HG02885 (cell line): ENCODE results near the gene PDPR.
"Not testable (repeated sequence)": the region's sequence is repeated elsewhere in the genome, so short reads cannot be mapped to it uniquely, and the experiment has no call there.

ENCODE experiments used
- ATAC-seq: cut with Tn5 transposase; IDR thresholded peaks from one replicate; pipeline ENCODE4 v1.9.1; 2021; ENCODE audit warnings: mild to moderate bottlenecking; ENCODE audit not compliant: unreplicated experiment, poor library complexity

The PDPR gene

DNA sequence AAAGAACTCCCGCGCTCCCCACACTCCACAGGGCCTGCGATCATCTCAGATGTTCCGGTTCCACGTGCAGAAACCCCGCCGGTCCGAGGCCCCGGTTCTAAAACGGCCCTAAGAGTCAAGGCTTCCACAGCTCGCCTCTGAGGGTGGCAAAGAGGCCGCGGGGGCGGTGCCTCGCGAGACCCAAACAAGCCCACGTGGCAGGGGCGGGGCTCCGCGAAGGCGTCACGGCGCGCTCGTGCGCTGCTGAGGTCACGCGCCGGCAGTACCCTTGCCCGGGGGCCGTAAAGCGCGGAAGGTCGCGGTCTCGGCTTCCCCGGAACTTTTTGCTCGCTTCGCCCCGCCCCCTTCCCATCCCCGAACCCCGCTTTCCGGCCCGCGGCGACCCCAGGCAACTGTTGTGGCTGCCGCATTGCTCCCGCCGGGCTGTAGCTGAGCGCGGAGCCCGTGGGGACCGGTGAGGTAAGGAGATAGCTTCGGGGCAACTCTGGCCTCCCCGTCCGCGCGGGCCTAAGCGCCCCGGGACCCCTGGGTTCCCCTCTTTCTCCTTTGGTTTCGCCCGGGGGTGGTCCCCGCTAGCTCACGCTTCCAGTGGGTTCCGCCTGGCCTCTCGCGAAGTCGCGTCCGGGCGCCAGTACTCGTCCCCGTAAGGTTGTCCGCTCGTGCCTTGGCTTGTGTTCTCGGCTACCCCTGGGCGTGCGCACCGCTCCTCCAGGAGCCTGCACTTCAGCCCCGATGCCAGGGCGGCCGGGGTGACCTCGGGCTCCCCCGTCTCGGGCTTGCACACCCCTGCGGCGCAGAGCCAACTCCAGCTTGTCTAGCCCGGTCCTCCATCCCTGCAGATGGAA, at the start of gene PDPR:
Gene PDPR (plus strand): TSS at position 351 of the 845 bp plus-strand sequence. CDS start 6,161 bp downstream, outside the sequence.
- ATAC-seq: peak; percentile 94

DNA sequence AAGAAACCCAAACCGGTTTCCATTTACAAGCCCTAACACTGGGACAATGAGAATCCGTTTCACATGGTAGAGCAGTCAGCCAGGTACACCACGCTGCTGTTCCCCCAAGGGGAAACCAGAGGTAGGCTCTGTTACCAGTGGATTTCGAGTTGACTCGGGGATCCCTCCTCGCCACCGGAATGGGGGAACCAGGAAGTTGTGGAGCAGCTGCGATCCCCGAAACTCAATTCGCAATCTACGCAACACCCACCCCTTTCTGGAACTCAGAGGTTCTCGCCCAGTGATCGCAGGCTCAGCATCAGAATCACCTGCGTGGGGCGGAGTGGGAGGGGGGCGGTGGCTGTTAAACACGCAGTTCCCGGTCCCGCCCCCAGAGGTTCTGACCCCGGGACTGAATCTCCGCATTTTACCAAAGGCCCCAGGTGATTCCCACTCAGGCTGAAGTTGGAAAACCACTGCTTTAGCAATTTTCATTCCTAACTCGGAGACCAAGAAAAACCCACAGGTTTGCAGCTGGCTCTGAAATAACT, 49.2 kb upstream of the PDPR start:
- not testable (repeated sequence) for ATAC-seq

DNA sequence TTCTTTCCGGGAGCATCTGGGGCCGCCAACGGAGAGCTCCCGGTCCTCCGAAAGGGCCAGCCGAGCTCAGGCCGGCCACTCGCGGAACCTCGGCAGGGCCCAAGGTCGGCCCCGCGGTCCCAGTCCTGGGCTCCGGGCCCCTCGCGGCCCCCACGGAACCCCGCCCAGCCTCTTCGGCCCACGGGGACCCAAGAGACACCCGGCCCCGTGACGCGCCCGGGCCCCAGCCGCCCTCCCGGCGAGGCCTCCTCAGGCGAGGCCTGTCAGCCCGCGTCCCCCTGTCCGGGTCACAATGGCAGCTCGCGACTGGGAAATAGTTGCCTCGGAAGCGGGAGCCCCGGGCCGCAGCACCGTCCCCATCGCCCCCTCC, 48.8 kb upstream of the PDPR start:
- ATAC-seq: peak; percentile 22

DNA sequence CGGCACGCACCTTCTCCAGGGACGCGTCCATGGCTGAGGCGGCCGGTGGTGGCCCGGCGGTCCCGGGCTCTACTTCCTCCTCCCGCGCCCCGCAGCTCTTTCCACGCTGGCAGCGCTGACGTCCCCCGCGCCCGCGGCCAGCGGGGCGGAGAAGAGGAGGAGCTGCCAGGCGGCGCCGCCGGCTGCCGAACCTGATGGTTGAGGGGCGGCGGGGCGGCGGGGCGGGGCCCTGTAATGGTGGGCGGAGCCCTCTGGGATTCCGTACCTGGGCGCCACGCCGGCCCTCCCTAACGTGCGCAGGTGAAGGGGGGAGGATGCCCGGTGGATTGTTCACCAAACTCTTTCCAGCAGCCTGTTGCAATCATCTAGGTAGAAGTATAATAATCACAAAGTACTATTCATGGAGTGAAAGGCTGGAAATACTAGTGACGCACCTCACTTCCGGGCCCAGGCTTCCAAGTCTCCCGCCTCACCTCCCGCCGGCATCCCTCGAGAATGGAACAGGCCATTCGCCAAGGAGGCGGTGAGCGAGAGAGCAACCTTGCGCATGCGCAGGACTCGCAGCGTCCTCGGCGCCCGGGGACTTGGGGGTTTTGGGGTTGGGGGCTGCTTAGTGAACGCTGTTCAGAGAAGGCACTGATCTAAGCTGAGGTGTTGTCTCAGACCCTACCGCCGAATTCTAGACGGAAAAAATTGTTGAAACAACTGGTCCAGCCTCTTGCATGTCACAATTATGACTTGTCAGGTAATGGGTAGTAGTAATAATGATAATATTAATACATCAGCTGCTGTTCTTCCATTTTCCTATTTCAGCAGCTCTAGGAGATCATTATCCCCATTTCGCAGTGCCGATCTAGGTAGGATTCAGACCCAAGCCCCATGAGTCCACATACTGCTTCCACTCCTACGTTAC, 48.1 kb upstream of the PDPR start:
- ATAC-seq: peak; percentile 93

DNA sequence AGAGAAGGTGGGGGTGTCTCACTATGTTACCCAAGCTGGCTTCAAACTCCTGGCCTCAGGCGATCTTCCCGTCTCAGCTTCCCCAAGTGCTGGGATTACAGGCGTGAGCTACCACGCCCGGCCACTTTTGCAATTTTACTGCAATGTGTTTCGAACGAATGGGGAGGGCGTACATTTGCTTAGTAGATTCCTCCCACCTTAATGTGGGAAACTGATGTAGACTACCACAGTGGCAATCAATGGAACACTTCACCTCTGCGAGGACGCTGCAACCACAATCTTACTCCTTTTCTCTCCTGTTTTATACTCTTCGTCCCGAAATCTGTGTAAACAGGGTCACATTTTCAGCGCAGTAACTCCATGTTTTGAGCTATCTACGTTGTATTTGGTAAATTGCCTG, 47.4 kb upstream of the PDPR start:
- not testable (repeated sequence) for ATAC-seq

DNA sequence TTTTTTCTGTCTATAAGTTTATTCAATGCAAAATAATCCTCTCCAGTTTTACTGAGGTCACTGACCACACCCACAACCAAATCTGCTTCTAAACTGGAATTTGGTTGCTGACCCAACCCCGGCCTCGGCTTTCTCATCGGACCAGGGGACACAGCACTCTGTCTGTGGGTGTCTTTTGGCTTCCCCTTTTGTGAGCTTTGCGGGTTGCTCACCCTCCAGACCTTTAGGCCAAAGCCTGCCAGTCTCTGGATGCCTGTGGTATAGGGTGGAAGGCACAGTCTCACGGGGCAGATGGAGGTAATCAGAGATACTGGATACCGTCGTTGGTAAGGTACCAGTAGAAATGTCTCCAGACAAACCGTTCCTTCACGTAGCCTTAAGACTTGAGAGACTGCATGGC, 35.1 kb upstream of the PDPR start:
- not testable (repeated sequence) for ATAC-seq

DNA sequence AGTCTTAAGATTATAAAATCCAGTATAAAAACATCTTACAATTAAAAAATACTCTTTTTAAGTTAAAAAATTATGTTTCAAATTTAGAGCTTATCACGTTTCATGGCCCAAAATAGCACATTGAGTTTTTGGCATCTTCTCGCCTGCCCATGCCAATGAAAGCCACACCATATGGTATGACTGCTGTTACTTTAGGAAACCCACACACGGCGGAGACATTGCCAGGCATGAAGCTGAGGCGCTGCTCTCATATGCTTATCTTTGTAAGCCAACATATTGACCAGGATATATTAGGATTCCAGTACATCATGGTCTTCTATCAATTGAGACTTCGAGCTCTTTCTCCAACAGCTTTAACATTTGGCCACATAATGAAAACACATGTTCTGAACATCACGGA, 32.9 kb upstream of the PDPR start:
- not testable (repeated sequence) for ATAC-seq

DNA sequence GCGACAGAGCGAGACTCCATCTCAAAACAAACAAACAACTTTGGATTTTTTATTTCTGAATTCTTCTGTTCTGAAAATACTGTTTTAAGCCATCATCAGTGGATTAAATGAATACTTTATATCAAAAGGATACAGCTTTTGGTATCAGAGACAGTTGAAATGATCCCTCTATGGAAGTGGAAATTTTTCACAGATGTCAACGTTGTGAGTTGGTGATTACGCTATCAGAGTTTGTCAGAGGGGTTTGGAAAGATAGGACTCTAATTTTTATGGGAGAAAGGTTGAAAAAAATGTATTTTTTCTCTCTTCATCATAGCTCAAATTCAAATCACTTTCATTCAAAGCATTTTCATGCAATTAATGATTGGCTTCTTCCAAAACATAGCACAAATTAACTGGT, 30.2 kb upstream of the PDPR start:
- ATAC-seq: not testable (repeated sequence)

DNA sequence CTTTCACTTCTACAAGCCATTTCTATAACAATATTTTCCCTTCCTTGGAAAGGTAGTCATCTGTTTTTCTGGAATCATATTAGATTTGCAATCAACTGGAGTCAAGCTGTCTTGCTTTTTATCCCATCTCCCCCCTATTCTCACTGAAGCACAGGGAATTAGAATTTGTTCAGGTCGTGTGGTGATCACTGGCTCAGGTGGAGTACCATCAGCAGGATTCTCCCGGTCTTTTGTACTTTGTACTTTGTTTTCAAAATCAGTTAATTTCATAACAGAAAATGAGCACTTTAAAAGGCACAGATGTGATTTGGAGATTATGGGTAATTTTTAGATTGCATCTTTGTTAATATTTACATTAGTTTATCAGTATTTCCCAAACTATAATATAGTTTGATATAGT, 26.0 kb upstream of the PDPR start:
- ATAC-seq: not testable (repeated sequence)

DNA sequence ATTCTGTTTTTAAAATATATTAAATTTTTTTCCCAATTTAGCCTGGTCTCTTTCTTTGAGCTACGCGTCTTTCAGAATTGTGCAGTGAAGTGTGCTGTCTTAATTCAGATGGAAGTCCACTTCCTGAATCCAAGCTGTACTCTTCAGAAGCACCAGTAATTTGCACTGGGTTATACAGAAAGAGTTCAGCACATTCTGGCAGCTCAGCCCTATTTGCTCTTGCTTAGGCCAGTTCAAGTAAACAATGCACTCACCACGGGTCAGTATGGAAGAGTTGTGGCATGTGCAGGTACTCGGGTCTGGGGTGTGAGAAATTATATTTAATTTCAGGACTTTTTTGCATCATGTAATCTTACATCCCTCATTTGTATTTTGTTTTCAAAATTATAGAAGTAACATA, 25.3 kb upstream of the PDPR start:
- not testable (repeated sequence) for ATAC-seq

DNA sequence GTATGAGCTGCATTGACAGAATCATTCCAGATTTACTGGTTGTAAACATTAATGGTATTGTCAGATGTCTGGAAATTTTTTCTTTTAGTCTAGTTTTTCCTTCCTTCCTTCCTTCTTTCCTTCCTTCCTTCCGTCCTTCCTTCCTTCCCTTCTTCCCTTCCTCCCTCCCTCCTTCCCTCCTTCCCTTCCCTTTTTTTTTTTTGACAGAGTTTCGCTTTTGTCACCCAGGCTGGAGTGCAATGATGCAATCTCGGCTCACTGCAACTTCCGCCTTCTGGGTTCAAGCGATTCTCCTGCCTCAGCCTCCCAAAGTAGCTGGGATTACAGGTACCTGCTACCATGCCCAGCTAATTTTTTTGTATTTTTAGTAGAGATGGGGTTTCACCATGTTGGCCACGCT, 24.8 kb upstream of the PDPR start:
- ATAC-seq: not testable (repeated sequence)

DNA sequence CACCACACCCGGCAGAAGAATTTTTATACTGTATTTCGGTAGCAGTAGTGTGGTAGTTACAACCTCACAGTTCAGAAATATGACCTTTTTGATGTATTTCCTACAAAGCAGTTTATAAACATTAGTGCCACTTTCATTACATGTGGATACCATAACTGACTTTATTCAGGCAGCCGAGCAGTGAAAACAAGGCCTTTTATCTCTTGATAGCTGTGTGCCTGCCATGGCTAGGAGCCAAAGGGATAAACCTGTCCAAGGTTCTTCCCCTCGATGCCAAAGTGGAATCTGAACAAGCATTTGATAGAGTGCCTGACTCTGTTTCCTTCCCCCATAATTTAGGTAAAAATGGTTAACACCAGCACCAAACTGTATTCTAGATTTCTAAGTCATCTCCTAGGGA, 23.0 kb upstream of the PDPR start:
- ATAC-seq: not testable (repeated sequence)

DNA sequence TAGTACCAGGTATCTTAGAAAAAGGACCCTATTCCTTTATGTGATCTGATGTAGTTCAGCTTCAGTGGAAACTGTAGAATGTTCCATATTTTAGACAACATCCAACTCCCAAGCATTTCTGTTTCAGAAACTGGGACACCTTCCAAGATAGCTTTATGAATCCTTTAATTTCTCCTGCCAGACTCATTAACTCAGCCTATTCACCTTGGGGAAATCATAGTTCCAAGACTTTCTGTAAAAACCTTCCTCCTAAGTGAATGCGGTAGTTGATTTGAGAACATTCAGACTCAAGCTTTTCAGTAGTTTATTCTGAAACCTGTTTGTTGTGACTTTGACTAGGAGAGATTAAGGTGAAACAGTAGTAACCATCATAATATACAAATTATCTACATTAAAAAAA, 20.0 kb upstream of the PDPR start:
- ATAC-seq: not testable (repeated sequence)

DNA sequence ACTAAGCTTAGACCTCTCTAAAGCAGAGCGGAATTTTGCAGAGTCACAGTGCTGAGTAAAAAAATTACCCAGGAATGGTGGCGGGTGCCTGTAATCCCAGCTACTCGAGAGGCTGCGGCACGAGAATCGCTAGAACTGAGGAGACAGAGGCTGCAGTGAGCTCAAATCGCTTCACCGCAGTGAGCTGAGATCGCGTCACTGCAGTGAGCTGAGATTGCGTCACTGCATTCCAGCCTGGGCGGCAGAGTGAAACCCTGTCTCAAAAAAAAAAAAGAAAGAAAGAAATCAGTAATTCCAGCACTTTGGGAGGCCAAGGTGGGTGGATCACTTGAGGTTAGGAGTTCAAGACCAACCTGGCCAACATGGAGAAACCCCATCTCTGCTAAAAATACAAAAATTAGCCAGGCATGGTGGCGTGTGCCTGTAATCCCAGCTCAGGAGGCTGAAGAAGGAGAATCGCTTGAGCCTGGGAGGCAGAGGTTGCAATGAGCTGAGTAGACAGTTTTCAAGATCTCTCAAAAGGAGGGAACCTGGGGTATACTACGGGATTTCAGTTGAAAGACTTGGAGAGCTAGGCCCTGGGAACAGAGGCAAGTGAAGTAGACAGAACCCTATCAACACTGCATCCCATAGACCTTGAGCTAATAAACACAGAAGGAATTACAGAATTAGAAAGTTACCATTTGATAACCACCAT, 4.4 kb upstream of the PDPR start:
- ATAC-seq: not testable (repeated sequence)

DNA sequence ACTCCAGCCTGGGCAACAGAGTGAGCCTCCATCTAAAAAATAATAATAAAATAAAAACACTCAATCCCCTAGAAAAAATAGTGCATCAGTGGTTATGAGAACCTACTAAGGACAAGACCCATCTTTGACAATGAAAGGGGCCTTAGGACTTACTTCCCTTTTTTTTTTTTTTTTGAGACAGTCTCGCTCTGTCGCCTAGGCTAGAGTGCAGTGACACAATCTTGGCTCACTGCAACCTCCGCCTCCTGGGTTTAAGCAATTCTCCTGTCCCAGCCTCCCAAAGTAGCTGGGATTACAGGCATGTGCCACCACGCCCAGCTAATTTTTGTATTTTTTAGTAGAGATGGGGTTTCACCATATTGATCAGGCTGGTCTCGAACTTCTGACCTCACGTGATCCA, 2.0 kb upstream of the PDPR start:
- ATAC-seq: not testable (repeated sequence)

DNA sequence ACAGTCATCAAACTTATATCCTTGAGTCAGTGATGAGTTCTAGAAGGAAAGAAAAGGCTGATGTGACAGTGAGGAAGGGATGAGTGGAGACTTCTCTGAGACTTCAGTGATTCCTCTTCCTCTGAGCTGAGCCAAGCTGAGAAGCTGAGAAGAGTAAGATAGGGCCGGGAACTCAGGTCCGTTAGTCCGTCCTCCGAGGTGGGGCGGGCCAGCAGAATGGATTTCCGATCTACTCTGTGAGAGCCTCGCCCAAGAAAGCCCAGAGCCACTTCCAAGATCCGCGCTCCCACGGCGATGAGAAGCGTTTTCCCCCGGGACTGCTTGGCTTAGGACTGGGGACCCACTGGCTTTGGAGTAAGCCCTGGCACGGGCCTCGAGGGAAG, 542 bp upstream of the PDPR start:
- ATAC-seq: peak; percentile 8

DNA sequence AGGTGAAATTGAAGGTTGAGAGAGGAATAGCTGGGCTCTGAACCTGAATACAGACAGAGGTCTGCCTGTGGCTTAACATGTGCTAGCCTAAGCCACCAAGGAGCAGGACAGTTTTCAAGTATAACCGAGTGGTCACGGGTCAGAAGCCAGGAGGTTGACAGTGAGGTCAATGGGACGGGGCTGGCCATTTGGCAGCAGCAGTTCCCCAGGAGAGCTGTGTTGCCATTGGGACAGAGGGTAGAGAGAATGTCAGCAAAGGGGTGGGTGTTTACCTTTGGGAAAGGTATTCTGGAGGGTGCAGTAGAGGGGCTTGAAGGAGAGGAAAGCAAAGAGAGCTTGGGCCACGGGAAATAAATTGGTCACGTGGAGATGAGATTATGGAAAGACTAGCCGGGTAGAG, 4.2 kb downstream of the PDPR start:
- ATAC-seq: not testable (repeated sequence)

DNA sequence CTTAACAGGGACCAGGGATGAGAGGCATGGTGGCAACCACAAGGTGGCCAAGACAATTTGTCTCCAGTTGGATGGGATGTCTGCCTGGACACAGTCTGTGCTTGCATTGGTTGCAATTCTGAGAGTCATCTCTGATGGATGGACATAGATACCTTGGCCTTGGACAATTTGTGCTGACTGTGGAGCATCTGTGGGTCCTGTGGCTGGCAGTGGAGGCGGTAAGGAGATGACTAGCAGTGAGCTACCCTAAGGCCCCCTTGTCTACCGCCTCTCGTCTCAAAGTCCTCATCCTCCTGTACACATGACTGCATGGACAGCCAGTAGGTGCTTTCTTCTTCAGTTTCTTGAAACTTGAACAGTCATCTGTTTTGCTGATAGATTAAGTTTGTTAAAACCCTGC, 4.6 kb downstream of the PDPR start:
- ATAC-seq: not testable (repeated sequence)

DNA sequence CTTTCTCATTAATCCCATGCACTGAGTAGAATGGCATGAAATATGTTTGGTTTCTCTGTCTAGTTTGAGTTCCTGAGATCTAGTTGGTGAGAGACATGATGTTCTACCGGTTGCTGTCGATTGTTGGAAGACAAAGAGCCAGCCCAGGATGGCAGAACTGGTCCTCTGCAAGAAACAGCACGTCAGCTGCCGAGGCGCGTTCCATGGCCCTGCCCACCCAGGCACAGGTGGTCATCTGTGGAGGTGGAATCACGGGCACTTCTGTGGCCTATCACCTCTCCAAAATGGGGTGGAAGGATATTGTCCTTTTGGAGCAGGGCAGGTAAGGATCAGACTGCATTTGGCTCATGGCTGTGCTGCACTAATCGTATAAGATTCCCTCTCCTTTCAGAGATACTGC, 6.3 kb downstream of the PDPR start:
- not testable (repeated sequence) for ATAC-seq

DNA sequence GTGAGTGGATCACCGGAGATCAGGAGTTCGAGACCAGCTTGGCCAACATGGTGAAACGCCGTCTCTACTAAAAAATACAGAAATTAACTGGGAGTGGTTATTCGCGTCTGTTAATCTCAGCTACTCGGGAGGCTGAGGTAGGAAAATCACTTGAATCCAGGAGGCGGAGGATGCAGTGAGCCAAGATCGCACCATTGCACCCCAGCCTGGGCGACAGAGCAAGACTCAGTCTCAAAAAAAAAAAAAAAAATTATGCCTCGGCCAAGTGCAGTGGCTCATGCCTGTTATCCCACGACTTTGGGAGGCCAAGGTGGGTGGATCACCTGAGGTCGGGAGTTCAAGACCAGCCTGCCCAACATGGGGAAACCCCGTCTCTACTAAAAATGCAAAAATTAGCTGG, 9.7 kb downstream of the PDPR start:
- ATAC-seq: not testable (repeated sequence)
